H1 (cell line): ENCODE results near the gene ZSCAN1.
A peak's percentile ranks its signal among the peaks of the same experiment; 100 is the strongest.

Source experiments
- CTCF ChIP-seq, 3 experiments: IDR thresholded peaks; 1 replicate in 2 of 3; 2 replicates in 1 of 3; pipeline versions ENCODE4 v1.5.1 to v1.6.1; 2011; ENCODE audit warnings: low read length in 3 of 3, mild to moderate bottlenecking in 3 of 3, inconsistent platforms in 2 of 3, low read depth in 1 of 3, moderate library complexity in 1 of 3; ENCODE audit not compliant: insufficient read depth in 1 of 3; ENCODE audit errors: control extremely low read depth in 1 of 3
- EP300 ChIP-seq, 2 experiments: IDR thresholded peaks; 1 replicate in 1 of 2; 2 replicates in 1 of 2; pipeline ENCODE4 v1.6.1; 2011 to 2012; ENCODE audit warnings: low read depth in 2 of 2, low read length in 2 of 2, mild to moderate bottlenecking in 2 of 2, borderline replicate concordance in 1 of 2, inconsistent platforms in 1 of 2, moderate library complexity in 1 of 2
- FOSL1 ChIP-seq: IDR thresholded peaks from 2 replicates; pipeline ENCODE4 v1.6.1; 2011; ENCODE audit warnings: mild to moderate bottlenecking, low read depth, low read length, moderate library complexity; ENCODE audit not compliant: insufficient read depth
- HDAC6 ChIP-seq: IDR thresholded peaks from one replicate; pipeline ENCODE4 v1.7.1; 2012; ENCODE audit warnings: low read depth, mild to moderate bottlenecking, inconsistent platforms, low read length, moderate library complexity
- RAD21 ChIP-seq, 2 experiments: IDR thresholded peaks in 1 of 2; conservative IDR thresholded peaks in 1 of 2; 2 replicates each; pipeline ENCODE4 v1.6.1; 2011; ENCODE audit warnings: low read depth in 2 of 2, low read length in 2 of 2, improper control_type of control experiment in 1 of 2, inconsistent platforms in 1 of 2, mild to moderate bottlenecking in 1 of 2, moderate library complexity in 1 of 2
- SIN3A ChIP-seq, 2 experiments: IDR thresholded peaks in 1 of 2; conservative IDR thresholded peaks in 1 of 2; 2 replicates each; pipeline ENCODE4 v1.6.1; 2011 to 2012; ENCODE audit warnings: low read length in 2 of 2, improper control_type of control experiment in 1 of 2, low read depth in 1 of 2, mild to moderate bottlenecking in 1 of 2
- YY1 ChIP-seq: IDR thresholded peaks from 2 replicates; pipeline ENCODE4 v1.6.1; 2011; ENCODE audit warnings: low read depth, mild to moderate bottlenecking, low read length

DNA sequence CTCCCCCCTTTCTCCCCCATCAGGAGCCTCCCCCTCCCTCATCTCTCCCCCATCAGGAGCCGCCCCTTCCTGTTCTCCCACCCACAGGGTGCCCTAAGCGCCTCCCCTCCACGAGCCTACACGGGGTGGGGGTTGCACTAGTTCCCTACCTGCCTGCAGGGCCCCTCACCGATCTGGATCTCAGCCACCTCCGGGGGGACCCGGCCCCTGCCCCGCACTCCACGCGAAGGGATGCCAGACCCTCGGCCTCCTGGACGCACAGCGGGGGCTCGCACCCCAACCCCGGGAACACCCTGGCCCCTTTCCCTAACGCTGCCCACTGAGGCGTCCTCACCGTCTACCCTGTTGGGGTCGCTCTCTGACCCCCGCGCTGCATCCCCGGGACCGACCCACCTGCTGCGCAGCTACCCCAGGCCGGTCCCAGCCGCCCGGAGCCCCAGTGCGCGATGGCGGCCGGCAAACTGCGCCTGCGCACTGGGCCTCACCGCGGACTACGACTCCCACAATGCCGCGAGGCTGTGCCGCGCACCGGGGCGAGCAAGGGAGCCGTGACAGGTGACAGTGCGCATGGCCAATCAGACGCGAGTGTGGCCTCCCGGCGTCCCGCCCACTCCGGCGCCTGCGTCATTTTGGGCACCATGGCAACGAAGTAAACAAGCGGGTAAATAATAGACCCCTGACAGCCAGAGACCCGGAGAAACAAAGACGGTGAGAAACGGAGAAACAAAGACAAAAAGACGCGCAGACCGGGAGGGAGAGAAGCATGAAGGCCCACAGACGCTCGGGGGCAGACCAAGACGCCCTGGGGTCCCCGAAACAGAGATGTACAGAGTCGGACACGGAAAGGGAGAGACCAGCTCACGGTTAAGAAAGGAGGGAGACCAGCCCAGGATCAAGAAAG lies 64.2 kb downstream of the ZSCAN1 start, which contains the start of gene ZSCAN18:
- TF ChIP-seq RAD21 (IDR thresholded peaks at IDR 0.05 in 1 of 2, conservative IDR thresholded peaks at IDR 0.05 in 1 of 2; ENCODE audit: low read depth in 2 of 2, low read length in 2 of 2) (no peak; a peak in 1 of 4 replicates), YY1 (peak; percentile 93), SIN3A (conservative IDR thresholded peaks at IDR 0.05 in 1 of 2, IDR thresholded peaks at IDR 0.05 in 1 of 2; ENCODE audit: low read depth in 1 of 2, low read length in 2 of 2) (no peak), CTCF (IDR thresholded peaks at IDR 0.05; ENCODE audit: control extremely low read depth in 1 of 3, insufficient read depth in 1 of 3, low read depth in 1 of 3, low read length in 3 of 3) (no peak; a peak in 1 of 4 replicates), FOSL1 (no peak), EP300 (IDR thresholded peaks at IDR 0.05; ENCODE audit: borderline replicate concordance in 1 of 2, low read depth in 2 of 2, low read length in 2 of 2) (peak in 1 of 2 experiments; percentile 96; a peak in 1 of 3 replicates), HDAC6 (no peak)
